ENCODE measurements around the gene KRT7.

The KRT7 gene

DNA sequence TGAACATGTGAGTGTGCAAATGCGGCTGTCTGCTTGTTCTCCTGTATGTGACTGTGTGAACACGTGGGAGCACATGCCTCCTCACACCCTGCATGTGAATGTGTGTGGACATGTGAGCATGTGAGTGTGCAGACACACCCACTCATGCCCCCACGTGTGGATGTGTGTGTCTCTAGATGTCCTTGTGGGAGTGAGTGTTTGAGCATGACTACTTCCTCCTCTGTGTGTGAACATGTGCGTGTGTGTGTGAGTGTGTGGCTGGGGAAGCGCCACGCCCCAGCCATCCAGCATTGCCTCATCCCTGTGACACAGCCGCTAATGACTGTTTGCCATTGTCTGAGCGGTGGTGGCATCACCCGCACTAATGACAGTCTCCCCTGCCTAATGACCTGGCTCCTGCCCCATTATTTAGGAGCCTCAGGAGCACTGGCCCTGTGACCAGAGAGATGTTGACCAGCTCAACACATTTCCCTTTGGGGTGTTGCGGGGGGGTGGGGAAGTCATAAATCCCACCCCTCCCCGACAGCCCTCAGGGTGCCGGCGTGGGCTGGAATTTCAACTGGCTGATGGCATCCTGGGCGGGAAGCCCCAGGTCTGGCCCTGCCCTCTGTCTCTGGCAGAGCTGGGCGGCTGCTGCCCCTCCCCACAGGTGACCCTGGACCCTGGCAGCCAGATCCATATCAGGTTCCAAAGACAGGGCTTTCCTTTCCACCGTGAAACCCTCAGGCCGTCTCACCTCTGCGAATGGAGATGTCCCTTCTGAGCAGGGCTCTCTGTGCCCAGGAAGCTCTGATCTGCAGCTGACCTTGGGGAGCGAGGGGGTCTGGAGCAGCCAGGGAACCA is 29.7 kb upstream of the KRT7 start:
- TF ChIP-seq EZH2phosphoT487 (IDR thresholded peaks at IDR 0.05; ENCODE audit: low read length), result no peak
- Histone ChIP-seq H3K36me3 (replicated peaks; ENCODE audit: insufficient read depth, low read length) (no peaks in the 10 kb centered on the region), H3K27ac (ENCODE audit: low read length) (no peak overlapping the region), H3K27me3 (replicated peaks; ENCODE audit: insufficient read depth, low read length) (peaks cover 94% of the 10 kb centered on the region), H3K4me1 (ENCODE audit: low read length) (no peaks in the 10 kb centered on the region), H3K4me3 (ENCODE audit: low read length) (no peak overlapping the region), H3K9ac (ENCODE audit: low read length) (no peak overlapping the region), H3K4me2 (ENCODE audit: low read depth, low read length) (no peak overlapping the region), H2AFZ (ENCODE audit: low read length) (no peak overlapping the region), H3K9me3 (replicated peaks; ENCODE audit: insufficient read depth, low read length) (no peaks in the 10 kb centered on the region), H3F3A (ENCODE audit: insufficient read depth, low read length) (no peaks in the 10 kb centered on the region), H3K9me2 (replicated peaks; ENCODE audit: insufficient read depth, low read length) (no peaks in the 10 kb centered on the region), H3K79me2 (ENCODE audit: low read length) (no peaks in the 10 kb centered on the region), H4K20me1 (ENCODE audit: insufficient read depth, low read length) (no peaks in the 10 kb centered on the region)
- DNase-seq, result no peak

DNA sequence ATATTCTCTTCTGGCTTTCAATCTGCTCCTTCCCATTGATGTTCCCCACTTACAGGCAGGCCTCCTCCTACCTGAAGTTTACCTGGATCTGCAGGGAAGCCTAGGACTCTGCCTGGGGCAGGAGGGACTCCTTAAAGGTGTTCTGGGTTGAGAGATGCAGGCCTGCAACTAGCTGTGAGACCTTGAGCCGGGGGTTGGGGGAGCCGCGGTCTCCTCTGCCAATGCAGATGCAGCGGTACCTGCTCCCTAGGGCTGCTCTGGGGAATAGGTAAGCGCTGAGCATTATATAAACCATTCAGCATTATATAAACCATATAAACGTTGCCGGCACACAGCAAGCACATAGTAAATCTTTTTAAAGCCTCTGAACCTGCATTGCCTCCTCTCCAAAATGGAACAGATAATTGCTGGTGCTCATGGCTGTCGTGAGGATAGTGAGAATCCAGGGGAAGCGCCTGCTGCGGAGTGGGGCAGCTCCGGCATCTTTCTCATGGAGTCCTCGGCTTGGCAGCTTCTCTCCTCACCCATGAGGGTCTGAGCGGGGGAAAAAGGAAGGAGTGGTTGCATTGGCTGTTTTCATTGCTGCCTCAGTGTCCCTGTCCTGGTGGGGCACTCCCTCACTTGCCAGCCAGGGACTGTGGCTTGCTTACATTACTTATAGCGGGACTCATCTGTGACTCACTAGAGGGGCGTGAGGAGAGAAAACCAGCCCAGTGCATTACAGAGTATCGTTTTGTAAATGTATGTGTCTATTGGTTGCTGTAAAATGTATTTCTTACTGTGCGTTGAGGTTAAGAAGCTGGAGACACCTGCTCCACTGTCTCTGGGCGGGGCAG is 28.7 kb upstream of the KRT7 start:
- TF ChIP-seq EZH2 (optimal IDR thresholded peaks at IDR 0.05; ENCODE audit: low read depth, low read length), result no peak
- TF ChIP-seq EZH2phosphoT487 (IDR thresholded peaks at IDR 0.05; ENCODE audit: low read length), result no peak
- TF ChIP-seq, protein P1, sequence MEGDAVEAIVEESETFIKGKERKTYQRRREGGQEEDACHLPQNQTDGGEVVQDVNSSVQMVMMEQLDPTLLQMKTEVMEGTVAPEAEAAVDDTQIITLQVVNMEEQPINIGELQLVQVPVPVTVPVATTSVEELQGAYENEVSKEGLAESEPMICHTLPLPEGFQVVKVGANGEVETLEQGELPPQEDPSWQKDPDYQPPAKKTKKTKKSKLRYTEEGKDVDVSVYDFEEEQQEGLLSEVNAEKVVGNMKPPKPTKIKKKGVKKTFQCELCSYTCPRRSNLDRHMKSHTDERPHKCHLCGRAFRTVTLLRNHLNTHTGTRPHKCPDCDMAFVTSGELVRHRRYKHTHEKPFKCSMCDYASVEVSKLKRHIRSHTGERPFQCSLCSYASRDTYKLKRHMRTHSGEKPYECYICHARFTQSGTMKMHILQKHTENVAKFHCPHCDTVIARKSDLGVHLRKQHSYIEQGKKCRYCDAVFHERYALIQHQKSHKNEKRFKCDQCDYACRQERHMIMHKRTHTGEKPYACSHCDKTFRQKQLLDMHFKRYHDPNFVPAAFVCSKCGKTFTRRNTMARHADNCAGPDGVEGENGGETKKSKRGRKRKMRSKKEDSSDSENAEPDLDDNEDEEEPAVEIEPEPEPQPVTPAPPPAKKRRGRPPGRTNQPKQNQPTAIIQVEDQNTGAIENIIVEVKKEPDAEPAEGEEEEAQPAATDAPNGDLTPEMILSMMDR (IDR thresholded peaks at IDR 0.05; ENCODE audit: low read length), result no peak
- no peaks in the 10 kb centered on the region for H3F3A ChIP-seq (ENCODE audit: insufficient read depth, low read length)
- no peaks in the 10 kb centered on the region for H3K9me3 ChIP-seq (replicated peaks; ENCODE audit: insufficient read depth, low read length)
- H3K27ac ChIP-seq (ENCODE audit: low read length), result no peak overlapping the region
- H3K27me3 ChIP-seq (replicated peaks; ENCODE audit: insufficient read depth, low read length), result peaks cover 98% of the 10 kb centered on the region
- H3K36me3 ChIP-seq (replicated peaks; ENCODE audit: insufficient read depth, low read length), result no peaks in the 10 kb centered on the region
- no peaks in the 10 kb centered on the region for H3K9me2 ChIP-seq (replicated peaks; ENCODE audit: insufficient read depth, low read length)
- no peak overlapping the region for H2AFZ ChIP-seq (ENCODE audit: low read length)
- no peak for DNase-seq
- H3K4me3 ChIP-seq (ENCODE audit: low read length), result no peak overlapping the region
- no peaks in the 10 kb centered on the region for H4K20me1 ChIP-seq (ENCODE audit: insufficient read depth, low read length)
- H3K4me1 ChIP-seq (ENCODE audit: low read length), result no peaks in the 10 kb centered on the region
- no peak overlapping the region for H3K4me2 ChIP-seq (ENCODE audit: low read depth, low read length)
- H3K79me2 ChIP-seq (ENCODE audit: low read length), result no peaks in the 10 kb centered on the region
- H3K9ac ChIP-seq (ENCODE audit: low read length), result no peak overlapping the region

DNA sequence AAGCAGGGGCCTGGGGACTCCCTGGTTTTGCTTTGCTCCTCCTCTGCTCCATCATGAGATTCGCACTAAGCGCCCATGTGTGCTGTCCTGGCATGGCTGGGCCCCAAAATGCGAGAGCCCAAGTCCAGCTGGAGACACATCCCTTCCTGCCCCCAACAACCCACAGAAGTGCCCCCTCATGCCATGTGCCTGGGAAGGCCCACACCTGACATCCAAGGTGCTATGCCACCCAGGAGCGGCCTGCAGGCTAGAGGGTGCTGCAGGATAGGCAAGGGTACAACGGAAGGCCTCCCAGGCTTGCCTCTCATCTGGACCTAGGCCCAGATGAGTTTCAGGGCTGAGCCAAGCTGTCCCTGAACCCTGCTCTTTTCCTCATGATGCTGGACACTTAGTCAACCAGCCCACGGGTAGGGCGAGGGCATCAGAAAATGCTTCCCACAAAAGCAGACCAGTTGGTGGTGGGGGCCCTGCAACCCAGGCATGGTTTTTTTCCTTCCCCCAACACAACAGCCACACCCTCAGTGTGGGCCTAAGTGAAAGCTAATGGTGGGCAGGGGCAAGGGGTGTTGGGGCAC is 28.0 kb upstream of the KRT7 start:
- no peak for DNase-seq
- peaks cover 95% of the 10 kb centered on the region for H3K27me3 ChIP-seq (replicated peaks; ENCODE audit: insufficient read depth, low read length)
- no peaks in the 10 kb centered on the region for H3F3A ChIP-seq (ENCODE audit: insufficient read depth, low read length)
- TF ChIP-seq EZH2 (optimal IDR thresholded peaks at IDR 0.05; ENCODE audit: low read depth, low read length) (no peak), EZH2phosphoT487 (IDR thresholded peaks at IDR 0.05; ENCODE audit: low read length) (no peak)
- TF ChIP-seq, protein P1 (IDR thresholded peaks at IDR 0.05; ENCODE audit: low read length), result no peak
- no peak overlapping the region for H3K4me2 ChIP-seq (ENCODE audit: low read depth, low read length)
- no peak overlapping the region for H2AFZ ChIP-seq (ENCODE audit: low read length)
- no peaks in the 10 kb centered on the region for H3K36me3 ChIP-seq (replicated peaks; ENCODE audit: insufficient read depth, low read length)
- H3K4me3 ChIP-seq (ENCODE audit: low read length), result no peak overlapping the region
- H4K20me1 ChIP-seq (ENCODE audit: insufficient read depth, low read length), result no peaks in the 10 kb centered on the region
- H3K4me1 ChIP-seq (ENCODE audit: low read length), result no peaks in the 10 kb centered on the region
- H3K27ac ChIP-seq (ENCODE audit: low read length), result no peak overlapping the region
- no peaks in the 10 kb centered on the region for H3K9me3 ChIP-seq (replicated peaks; ENCODE audit: insufficient read depth, low read length)
- H3K9ac ChIP-seq (ENCODE audit: low read length), result no peak overlapping the region
- no peaks in the 10 kb centered on the region for H3K9me2 ChIP-seq (replicated peaks; ENCODE audit: insufficient read depth, low read length)
- no peaks in the 10 kb centered on the region for H3K79me2 ChIP-seq (ENCODE audit: low read length)
